ENCODE data around the gene HEXIM2. TPM values are rescaled to one million over a fixed set of nuclear protein-coding genes. Genes with fewer than 3 reads are reported as not detected.
A peak's percentile ranks its signal among the peaks of the same experiment; 100 is the strongest.

Gene HEXIM2
- total and polyA plus RNA-seq, 2 of the 13 experiments (the other 11 are each of a cell fraction or from before 2014, with no cell fraction given): 27.1 to 32.4 TPM

DNA sequence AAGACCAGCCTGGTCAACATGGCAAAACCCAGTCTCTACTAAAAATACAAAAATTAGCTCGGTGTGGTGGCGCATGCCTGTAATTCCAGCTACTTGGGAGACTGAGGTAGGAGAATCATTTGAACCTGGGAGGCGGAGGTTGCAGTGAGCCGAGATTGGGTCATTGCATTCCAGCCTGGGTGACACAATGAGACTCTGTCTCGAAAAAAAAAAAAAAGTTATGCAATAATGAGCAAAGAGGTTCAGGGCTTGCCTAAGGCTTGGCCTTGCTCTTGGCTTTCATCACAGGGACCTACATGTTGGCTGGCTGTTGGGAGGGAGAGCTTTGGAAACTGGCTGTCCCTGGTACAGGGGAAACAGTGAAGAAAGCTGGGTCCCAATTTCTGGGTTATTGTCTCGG is 40.2 kb downstream of the HEXIM2 start (continued):
- TF ChIP-seq U2AF2 (IDR thresholded peaks at IDR 0.05; ENCODE audit: low read depth, low read length) (peak; percentile 37; the same call in 1 of the 2 replicates), RCOR2 (CRISPR knock-in tag; IDR thresholded peaks at IDR 0.05) (peak; percentile 94), ZBTB10 (CRISPR knock-in tag; IDR thresholded peaks at IDR 0.05; ENCODE audit: borderline replicate concordance) (peak; percentile 75), MEF2D (CRISPR knock-in tag; IDR thresholded peaks at IDR 0.05) (0 out of 2 replicates have a peak, but pooled peaks have one; percentile 47), ZKSCAN8 (CRISPR knock-in tag; IDR thresholded peaks at IDR 0.05; ENCODE audit: borderline replicate concordance) (peak; percentile 92), EP300 (IDR thresholded peaks at IDR 0.05; ENCODE audit: low read depth in 2 of 2, low read length in 2 of 2) (peak; percentile 86 to 89), EP300 (CRISPR knock-in tag; IDR thresholded peaks at IDR 0.05; ENCODE audit: borderline replicate concordance) (peak; percentile 88), ZNF878 (CRISPR knock-in tag; IDR thresholded peaks at IDR 0.05) (peak; percentile 97), ZNF703 (CRISPR knock-in tag; IDR thresholded peaks at IDR 0.05; ENCODE audit: borderline replicate concordance) (0 out of 2 replicates have a peak, but pooled peaks have one; percentile 41), IRF2 (CRISPR knock-in tag; IDR thresholded peaks at IDR 0.05) (peak; percentile 87), ZNF362 (CRISPR knock-in tag; IDR thresholded peaks at IDR 0.05; ENCODE audit: borderline replicate concordance) (peak; percentile 100), ZNF205 (CRISPR knock-in tag; IDR thresholded peaks at IDR 0.05) (peak; percentile 91), ZNF430 (CRISPR knock-in tag; IDR thresholded peaks at IDR 0.05) (peak; percentile 93; the same call in 1 of the 2 replicates), HOXA3 (CRISPR knock-in tag; IDR thresholded peaks at IDR 0.05) (peak; percentile 87), HINFP (CRISPR knock-in tag; IDR thresholded peaks at IDR 0.05; ENCODE audit: low read depth) (peak; percentile 64; the same call in 1 of the 2 replicates), TEAD3 (CRISPR knock-in tag; optimal IDR thresholded peaks at IDR 0.05; ENCODE audit: borderline replicate concordance) (peak; percentile 99), ZNF543 (CRISPR knock-in tag; IDR thresholded peaks at IDR 0.05) (peak; percentile 90), ZNF780A (CRISPR knock-in tag; IDR thresholded peaks at IDR 0.05) (0 out of 2 replicates have a peak, but pooled peaks have one; percentile 9)
- TF ChIP-seq, protein P1, sequence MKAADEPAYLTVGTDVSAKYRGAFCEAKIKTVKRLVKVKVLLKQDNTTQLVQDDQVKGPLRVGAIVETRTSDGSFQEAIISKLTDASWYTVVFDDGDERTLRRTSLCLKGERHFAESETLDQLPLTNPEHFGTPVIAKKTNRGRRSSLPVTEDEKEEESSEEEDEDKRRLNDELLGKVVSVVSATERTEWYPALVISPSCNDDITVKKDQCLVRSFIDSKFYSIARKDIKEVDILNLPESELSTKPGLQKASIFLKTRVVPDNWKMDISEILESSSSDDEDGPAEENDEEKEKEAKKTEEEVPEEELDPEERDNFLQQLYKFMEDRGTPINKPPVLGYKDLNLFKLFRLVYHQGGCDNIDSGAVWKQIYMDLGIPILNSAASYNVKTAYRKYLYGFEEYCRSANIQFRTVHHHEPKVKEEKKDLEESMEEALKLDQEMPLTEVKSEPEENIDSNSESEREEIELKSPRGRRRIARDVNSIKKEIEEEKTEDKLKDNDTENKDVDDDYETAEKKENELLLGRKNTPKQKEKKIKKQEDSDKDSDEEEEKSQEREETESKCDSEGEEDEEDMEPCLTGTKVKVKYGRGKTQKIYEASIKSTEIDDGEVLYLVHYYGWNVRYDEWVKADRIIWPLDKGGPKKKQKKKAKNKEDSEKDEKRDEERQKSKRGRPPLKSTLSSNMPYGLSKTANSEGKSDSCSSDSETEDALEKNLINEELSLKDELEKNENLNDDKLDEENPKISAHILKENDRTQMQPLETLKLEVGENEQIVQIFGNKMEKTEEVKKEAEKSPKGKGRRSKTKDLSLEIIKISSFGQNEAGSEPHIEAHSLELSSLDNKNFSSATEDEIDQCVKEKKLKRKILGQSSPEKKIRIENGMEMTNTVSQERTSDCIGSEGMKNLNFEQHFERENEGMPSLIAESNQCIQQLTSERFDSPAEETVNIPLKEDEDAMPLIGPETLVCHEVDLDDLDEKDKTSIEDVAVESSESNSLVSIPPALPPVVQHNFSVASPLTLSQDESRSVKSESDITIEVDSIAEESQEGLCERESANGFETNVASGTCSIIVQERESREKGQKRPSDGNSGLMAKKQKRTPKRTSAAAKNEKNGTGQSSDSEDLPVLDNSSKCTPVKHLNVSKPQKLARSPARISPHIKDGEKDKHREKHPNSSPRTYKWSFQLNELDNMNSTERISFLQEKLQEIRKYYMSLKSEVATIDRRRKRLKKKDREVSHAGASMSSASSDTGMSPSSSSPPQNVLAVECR (CRISPR knock-in tag; IDR thresholded peaks at IDR 0.05; ENCODE audit: borderline replicate concordance): peak; percentile 47; the same call in 1 of the 2 replicates
- TF ChIP-seq, protein P2, sequence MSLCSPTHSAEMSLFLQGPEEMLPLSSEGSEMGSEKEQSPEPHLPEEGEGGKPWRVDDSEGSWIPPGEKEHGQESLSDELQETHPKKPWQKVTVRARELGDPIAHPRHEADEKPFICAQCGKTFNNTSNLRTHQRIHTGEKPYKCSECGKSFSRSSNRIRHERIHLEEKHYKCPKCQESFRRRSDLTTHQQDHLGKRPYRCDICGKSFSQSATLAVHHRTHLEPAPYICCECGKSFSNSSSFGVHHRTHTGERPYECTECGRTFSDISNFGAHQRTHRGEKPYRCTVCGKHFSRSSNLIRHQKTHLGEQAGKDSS (CRISPR knock-in tag; IDR thresholded peaks at IDR 0.05; ENCODE audit: borderline replicate concordance, low read depth): peak; percentile 86; the same call in 1 of the 2 replicates
